Panc1 (cell line): ENCODE measurements around the gene CNIH2.

ENCODE experiments used
- CTCF ChIP-seq: fragments of 450-650 bp; IDR thresholded peaks from 2 replicates; pipeline ENCODE4 v1.5.1; 2017; ENCODE audit warnings: mild to moderate bottlenecking
- POLR2AphosphoS5 ChIP-seq: IDR thresholded peaks from 2 replicates; pipeline ENCODE4 v1.6.1; 2012; ENCODE audit warnings: mild to moderate bottlenecking, low read depth, low read length, moderate library complexity
- SIN3A ChIP-seq: IDR thresholded peaks from 2 replicates; pipeline ENCODE4 v1.6.1; 2012; ENCODE audit warnings: low read depth, mild to moderate bottlenecking, low read length, moderate library complexity, borderline replicate concordance; ENCODE audit not compliant: insufficient read depth
- TCF7L2 ChIP-seq: IDR thresholded peaks from 2 replicates; pipeline ENCODE4 v1.6.1; 2011; ENCODE audit warnings: mild to moderate bottlenecking, low read depth, low read length, inconsistent platforms
- TF ChIP-seq, protein P1 (sequence below), 2 experiments: IDR thresholded peaks; 2 replicates each; pipeline ENCODE4 v1.6.1; 2011 to 2012; ENCODE audit warnings: low read depth in 2 of 2, control low read depth in 1 of 2, low read length in 1 of 2, mild to moderate bottlenecking in 1 of 2, moderate library complexity in 1 of 2; ENCODE audit not compliant: insufficient read depth in 1 of 2

DNA sequence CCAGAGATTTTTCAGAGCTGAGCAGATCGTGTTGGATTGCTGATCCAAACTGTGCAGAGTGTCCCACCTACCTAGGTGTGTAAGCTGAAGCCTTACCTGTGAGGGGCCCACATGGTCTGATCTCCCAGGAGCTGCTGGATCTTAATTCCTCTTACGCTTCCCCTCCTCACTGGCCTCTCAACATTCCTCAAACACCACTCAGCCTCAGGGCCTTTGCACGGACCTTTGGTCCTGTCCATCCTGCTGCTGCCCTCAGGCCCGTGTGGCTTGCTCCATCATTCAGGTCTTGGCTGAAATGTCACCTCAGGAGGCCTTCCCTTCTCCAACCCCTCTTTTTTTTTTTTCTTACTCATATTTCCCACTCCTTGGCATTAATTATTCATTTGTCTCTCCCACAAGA lies 30.7 kb upstream of the CNIH2 start:
- TF ChIP-seq CTCF (no peak), SIN3A (no peak), POLR2AphosphoS5 (no peak), TCF7L2 (no peak)
- TF ChIP-seq, protein P1, sequence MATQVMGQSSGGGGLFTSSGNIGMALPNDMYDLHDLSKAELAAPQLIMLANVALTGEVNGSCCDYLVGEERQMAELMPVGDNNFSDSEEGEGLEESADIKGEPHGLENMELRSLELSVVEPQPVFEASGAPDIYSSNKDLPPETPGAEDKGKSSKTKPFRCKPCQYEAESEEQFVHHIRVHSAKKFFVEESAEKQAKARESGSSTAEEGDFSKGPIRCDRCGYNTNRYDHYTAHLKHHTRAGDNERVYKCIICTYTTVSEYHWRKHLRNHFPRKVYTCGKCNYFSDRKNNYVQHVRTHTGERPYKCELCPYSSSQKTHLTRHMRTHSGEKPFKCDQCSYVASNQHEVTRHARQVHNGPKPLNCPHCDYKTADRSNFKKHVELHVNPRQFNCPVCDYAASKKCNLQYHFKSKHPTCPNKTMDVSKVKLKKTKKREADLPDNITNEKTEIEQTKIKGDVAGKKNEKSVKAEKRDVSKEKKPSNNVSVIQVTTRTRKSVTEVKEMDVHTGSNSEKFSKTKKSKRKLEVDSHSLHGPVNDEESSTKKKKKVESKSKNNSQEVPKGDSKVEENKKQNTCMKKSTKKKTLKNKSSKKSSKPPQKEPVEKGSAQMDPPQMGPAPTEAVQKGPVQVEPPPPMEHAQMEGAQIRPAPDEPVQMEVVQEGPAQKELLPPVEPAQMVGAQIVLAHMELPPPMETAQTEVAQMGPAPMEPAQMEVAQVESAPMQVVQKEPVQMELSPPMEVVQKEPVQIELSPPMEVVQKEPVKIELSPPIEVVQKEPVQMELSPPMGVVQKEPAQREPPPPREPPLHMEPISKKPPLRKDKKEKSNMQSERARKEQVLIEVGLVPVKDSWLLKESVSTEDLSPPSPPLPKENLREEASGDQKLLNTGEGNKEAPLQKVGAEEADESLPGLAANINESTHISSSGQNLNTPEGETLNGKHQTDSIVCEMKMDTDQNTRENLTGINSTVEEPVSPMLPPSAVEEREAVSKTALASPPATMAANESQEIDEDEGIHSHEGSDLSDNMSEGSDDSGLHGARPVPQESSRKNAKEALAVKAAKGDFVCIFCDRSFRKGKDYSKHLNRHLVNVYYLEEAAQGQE (IDR thresholded peaks at IDR 0.05; ENCODE audit: insufficient read depth in 1 of 2, low read depth in 2 of 2, low read length in 1 of 2): no peak
